Measurements from ENCODE around the gene VN1R5.
"Not testable (repeated sequence)": the region's sequence is repeated elsewhere in the genome, so short reads cannot be mapped to it uniquely, and the experiment has no call there.

The VN1R5 gene

DNA sequence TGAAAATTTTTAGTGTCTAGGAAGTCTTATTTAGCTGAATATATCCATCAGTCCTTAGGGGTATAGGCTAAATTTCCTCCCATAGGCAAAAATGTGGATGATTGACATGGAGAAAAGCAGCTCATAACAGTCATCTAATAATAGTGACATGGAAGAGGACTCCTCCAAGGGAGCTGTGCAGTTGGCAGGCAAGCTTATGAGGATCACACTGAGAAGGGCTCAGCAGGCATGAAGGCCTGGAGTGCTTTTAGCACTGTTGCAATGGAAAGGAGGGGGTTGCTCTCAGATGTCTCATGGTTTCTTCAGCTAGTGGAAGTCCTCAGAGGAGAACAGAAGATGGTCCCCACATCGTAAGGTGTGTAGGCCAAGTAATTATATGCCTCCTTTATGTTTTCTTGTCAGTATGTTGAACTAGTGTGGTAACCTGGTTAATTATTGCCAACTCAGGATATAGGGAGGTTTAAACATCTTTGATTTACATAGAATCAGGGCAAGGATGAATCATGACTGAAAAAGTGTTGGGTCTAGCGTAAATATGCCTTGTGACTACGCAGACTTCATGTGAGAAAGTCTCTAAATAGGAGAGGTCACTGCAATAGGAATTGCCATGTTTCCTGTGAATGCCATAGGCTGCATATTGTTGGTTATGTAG lies 18.9 kb downstream of the VN1R5 start:
- DNase-seq: no peak

DNA sequence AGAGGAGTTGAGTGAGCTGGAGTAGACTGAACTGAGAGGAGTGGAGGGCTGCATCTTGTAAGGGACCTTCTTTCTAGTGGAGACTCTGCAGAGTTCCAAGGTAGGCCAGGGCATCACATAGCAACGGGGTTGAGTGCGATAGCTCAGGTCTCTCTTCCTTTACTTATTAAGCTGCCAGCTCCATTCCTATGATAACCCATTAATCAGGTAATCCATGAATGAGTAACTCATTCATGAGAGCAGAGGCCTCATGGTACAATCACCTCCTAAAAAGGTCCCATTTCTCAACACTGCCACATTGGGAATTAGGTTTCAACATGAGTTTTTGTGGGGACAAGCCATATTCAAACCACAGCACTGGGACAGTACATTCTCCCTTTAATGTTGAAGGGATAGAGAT lies 21.3 kb downstream of the VN1R5 start:
- DNase-seq: no peak

DNA sequence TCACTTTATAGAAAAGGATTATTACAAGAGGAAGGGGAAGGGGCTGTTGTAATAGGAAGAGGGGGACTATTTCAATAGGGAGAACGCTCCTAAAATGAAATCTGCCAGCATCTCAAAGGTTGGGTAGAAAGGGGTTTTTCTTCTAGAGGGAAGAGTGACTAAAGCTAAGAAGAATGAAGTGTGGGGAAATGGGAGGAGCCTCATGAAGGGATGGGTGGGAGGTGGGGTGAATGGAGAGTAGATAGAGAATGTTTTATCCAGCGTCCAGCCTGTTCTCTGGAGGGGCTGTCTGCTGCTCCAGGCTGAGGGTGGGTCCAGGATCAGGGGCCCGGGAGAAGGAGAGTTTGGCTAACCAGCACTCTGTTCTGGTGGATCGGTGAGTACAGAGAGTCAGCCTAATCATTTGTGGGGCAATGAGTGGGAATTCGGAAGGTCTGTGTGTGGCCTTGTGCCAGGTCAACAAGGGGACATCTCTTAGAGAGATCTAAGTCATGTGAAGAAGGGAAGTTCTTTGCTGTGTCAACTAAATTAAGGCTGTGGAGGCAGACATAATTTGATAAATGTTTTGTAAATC lies 25.2 kb downstream of the VN1R5 start:
- DNase-seq: no peak

DNA sequence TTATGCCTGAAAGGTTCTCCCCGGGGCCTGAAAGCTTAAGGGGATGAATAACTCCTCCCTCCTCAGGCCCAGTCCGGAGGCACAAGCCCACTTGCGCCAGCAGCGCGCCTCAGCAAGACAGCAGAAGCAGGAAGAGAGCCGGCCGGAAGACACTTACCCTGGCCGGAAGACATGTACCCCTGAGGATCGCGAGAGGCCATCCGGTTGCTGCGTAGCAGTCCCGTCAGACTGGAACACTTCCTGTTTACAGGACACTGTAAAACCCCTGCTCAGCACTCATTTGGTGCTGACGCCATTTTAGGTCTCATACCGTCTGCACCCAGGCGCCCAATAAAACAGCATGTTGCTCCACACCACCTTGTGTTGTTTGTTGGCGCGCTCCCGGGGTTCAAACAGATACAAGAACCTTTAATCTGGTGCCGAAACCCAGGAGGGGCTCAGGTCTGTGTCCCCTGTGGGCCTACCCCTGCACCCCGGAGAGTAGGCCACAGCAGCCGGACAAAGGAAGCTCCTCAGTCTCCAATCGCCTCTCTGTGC lies 30.3 kb downstream of the VN1R5 start:
- DNase-seq: no peak

DNA sequence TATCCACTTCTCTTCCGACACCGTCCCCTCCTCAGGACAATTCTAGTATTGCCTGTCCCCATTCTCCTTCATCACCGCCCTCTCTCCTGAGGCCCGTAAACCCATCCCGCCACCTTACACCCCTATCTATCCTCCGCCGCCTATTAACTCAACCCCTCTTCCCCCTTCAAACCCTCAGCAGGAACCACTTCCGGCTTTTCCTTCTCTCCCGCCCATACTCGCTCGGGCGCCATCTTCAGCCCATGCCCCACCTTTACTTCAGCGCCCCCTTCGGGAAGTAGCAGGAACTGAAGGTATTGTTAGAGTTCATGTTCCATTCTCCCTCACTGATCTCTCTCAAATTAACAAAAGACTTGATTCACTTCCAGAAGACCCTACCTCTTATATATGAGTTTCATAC lies 31.6 kb downstream of the VN1R5 start:
- DNase-seq: no peak

DNA sequence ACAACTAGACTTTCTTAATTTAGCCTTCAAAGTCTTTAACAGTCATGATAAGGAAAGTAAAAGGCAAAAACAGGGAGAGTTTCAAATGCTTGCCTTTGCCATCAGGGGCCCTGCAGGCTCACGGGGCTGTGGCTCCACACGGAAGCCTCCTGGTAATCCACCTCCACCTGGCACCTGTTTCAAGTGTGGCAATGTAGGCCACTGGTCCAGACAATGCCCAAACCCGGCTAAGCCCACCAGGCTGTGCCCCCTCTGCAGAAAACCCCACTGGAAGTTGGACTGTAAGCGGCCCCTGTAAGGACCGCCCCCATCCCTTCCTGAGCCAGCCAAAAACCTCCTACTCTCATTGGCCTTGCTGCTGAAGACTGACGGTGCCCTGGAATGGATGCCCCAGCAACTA lies 32.5 kb downstream of the VN1R5 start:
- no peak for DNase-seq

DNA sequence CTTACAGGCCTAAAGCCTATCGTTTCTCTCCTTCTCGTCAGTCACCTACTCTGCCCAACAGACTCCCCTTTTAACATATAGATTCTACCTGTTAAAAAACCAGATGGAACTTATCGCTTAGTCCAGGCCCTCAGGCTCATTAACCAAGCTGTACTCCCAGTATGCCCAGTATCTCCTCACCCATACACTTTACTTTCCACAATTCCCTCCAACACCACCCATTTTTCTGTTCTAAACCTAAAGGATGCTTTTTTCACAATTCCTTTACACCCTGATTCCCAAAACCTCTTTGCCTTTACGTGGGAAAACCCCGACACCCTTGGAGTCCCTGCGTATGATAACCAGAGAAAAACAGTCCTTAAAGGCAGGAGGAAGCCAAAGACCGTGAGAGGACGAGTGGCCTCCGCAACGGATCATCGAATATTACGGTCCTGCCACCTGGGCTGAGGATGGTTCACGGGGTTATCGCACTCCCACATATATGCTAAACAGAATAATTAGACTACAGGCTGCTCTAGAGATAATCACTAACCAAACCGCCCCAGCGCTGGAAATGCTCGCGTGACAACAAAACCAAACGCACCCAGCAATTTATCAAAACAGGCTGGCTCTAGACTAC lies 33.5 kb downstream of the VN1R5 start:
- not testable (repeated sequence) for DNase-seq

DNA sequence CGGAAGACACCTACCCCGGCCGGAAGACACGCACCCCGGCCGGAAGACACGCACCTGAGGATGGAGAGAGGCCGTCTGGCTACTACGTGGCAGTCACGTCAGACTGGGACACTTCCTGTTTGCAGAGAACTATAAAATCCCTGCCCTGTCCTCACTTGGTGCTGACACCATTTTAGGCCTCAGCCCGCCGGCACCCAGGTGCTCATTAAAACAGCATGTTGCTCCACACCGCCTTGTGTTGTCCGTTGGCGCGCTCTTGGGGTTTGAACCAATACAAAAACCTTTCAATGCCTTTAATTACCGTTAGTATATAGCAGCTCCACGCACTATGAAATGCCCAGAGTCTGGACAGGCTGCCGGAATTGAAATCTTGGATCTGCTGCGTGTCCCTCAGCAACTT lies 34.7 kb downstream of the VN1R5 start:
- no peak for DNase-seq

DNA sequence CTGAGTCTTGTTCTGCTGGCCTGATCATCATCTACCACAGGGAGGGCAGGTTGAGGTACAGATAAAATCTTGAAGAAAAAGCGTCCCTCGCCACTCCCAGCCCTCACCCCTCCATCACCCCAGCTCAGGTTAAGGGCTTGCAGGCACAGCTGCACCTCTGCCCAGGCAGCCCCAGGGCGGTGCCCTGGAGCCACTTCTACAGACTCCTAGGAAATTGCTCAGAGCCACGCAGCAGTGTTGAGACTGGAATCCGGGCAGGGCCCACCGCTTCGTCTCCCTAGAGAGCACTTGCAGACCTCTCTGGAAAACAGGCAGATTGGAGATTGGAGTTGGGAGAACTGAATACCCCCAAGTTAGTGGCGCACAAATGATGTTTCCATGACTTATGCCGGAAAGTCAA lies 35.3 kb downstream of the VN1R5 start:
- DNase-seq: no peak

DNA sequence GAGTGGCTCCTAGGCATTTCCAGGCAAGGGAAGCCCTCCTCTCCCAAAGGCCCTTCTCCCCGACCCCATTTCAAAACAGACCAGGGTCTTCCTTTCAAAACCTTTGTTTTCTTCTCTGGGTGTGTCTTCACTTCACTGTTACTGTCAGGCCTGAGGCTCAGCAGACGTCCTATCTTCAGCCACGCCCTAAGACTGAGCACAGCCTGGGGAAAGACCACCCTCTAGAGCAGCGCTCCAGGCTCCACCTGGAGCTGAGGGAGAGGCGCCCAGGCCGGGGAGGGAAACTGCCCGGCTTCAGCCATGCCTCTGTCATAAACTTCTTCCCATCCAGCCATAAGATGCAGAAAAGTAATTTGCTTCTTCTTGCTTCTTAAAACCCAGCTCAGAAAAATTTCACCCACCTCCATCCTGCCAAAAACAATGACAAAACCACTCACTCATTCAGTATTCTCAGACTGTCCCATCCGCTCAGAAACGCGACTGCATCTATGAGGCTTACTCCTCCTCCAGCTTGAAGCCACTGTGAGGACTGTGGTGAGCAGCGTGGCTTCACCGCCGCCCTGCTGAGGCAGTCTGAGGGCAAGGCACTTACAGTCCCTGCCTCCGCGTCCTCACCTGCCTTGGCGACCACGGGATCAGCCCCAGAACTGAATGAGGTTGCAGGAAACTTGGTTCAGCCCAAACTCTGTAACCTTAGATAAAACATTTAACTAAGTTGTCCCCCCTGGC lies 36.1 kb downstream of the VN1R5 start:
- DNase-seq: no peak

DNA sequence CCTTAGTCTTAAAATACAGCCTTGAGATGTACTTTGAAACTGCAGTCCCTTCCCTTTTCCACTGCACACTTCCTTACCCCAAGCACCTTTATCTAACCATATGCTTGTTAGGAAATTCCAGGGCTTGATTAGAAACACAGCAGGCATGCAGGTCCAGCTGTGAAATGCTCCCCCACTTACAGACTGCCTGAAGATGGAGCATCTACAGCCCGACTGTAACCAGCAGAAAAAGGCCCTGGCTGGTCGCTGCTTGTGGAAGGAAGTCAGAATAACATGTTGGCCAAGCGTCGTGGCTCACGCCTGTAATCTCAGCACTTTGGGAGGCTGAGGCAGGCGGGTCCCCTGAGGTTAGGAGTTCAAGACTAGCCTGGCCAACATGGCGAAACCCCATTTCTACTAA lies 37.2 kb downstream of the VN1R5 start:
- no peak for DNase-seq

DNA sequence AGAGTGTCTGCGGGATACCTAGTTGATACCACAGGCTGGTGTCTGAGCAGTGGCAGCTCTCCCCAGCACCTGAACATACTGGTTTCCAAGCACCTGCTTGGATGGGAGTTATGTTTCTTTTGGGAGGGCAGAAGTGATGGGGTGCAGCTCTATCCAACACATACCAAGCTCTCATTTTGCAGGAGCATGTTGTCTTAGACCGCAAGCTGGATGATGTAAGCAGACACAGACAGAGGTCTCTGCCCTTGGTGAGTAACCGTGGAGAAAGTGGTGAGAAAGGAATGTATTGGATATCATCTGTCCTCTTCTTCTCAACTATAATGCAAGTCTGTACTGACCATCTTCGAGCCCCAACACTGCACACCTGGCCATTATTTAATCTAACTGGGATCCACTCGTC lies 38.4 kb downstream of the VN1R5 start:
- no peak for DNase-seq

DNA sequence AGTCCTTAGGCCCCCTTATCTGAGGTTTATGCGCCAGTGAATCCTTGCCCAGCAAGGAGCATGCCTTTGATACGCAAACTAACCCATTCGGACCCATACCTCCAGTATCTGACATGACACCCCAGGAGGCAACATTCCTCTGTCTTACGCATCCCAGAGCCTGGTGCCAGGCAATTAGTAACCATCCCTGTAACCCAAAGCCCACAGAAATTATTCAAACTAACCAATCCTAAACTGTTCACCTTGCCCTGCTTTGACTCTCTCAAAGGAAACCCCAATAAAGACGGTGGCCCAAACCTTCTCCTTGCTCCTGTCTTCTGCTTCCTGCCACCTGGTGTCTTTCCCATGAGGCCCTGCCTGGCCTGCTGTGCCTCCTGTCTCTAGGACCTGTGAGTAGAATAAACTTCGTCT lies 39.4 kb downstream of the VN1R5 start:
- no peak for DNase-seq

DNA sequence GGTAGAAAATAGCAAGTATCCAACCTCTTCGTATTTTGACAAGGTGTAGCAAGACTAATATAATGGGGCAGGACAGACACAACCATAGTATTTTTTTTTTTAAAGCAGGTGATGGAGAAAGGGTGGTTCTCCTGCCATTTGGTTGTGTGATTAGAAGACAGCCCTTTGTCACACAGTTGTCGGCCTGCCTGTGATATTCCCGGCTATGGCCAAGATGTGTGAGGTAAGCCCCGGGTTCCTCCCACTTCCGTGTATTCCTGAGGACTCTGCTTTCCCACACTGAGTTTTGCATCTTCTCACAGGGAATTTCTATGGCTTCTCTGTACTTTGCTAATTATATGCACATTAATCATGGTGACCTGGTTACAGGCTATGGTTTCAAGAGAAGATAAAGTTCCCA lies 39.9 kb downstream of the VN1R5 start:
- no peak for DNase-seq

DNA sequence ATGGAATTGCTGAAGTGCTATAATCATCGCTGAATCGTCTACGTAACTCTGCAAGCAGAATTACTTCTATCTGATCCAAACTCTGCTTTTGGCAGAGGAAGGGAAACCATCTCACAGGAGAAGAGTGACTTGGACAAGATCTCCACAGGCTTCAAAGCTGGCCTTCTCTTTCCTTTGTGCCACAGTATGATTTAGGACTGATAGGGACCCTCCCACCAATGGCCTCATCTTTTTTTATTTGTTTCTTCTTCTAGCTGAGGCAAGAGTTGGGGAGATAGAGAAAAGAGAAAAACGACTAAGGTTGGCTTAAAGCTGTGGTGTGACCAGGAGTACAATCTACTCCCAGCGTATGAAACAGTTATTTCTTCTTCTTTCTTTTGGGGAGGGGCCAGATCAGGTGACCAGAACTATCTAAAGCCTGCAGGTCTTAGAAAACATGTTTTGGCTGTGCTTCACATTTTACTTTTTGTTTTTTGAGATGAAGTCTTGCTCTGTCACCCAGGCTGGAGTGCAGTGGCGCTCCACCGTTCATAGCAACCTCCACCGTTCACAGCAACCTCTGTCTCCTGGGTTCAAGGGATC lies 40.8 kb downstream of the VN1R5 start:
- no peak for DNase-seq

DNA sequence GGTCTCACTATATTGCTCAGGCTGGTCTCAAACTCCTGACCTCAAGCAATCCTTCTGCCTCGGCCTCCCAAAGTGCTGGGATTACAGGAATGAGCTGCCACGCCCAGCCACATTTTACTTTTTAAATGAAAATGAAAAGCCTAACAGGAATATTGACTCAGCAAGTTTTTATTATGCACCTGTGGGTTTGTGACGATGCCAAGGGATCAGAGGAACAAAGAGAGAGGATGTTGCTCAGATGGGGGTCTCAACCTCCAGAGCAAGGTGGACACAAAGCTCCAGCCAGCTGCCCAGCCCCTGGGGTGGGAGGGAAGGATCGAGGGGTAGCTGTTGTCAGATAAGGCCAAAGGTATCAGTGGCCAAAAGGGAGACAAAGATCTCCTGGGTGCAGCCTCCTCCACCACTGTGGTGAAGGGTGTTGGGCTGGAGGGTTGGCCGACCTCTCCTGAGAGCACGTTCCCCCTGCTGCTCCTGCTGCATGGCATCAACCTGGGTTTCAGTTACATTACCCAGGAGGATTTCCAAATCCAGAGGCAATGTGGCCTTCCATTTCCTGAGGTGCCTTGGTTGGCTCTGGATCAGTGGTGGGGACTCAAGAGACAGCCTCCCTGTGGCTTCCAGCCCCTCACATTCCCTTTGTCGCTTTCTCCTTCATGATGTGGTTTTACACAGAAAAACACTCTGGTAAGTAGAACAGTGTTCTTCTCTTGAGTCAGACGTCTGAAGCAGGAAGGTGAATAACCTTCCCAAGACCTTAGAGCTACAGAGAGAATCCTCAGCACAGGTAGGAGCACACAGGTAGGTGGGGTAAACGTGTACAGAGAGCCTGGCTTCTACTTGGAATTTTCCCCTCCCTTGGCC lies 41.6 kb downstream of the VN1R5 start:
- no peak for DNase-seq

DNA sequence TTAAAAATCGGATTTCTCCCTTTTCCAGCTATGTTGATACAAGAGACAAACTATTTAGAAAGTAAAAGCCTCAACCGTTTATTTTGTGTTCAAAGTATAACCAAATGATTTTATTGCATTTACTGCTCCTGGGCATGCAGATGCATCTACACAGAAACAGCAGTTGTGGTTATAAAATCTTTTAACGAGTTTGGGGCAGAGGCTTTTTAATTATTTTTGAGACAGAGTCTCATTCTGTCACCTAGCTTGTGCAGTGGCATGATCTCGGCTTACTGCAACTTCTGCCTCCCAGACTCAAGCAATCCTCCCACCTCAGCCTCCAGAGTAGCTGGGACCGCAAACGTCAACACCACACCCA lies 42.2 kb downstream of the VN1R5 start:
- no peak for DNase-seq

DNA sequence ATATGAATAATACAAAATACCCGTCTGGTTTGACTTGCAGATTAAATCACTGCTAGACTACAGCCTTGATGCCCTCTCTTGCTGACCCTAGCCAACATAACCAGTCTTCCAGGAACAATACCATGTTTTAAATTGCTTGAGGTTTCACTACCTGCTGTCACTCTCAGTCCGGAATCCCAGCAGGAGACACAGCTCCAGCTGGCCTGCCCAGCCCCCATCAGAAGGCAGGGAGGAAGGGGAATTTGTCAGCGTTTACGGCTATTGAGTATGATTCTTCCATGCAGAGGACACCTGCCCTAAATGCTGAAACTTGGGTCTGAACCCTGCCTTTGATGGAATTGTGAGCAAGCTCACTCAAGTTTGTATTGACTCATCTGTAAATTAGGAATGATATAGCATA lies 42.8 kb downstream of the VN1R5 start:
- DNase-seq: no peak

DNA sequence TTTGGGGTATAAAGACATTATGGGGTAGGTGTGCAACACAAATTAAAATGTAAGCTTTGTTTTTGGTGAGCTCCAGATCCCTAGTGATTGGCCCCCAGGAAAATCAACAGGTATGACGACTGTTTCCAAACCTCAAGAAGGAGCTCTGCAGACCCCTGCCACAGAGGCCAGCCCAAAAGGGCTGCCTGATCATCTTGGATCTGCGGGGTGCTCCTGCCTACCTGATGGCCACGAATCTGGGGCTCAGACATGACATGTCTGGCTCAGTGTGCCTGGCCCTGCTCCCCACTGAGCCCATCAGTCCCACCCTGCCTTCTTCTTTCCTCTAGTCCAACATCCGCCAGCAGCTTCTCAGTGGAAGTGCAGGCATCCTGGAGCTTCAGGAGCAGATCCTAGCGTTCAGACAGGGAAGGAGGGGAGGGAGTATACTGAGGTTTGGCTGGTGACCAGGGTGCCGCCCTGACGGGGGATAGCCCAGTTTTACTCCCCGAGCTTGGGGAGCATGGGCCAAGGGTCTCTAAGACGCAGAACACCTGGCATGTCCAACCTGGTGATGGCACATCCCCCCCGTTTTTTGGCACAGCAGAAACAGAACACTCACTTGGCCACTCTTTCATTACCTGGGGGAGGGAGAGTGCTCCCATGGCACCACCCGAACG lies 44.0 kb downstream of the VN1R5 start:
- no peak for DNase-seq

DNA sequence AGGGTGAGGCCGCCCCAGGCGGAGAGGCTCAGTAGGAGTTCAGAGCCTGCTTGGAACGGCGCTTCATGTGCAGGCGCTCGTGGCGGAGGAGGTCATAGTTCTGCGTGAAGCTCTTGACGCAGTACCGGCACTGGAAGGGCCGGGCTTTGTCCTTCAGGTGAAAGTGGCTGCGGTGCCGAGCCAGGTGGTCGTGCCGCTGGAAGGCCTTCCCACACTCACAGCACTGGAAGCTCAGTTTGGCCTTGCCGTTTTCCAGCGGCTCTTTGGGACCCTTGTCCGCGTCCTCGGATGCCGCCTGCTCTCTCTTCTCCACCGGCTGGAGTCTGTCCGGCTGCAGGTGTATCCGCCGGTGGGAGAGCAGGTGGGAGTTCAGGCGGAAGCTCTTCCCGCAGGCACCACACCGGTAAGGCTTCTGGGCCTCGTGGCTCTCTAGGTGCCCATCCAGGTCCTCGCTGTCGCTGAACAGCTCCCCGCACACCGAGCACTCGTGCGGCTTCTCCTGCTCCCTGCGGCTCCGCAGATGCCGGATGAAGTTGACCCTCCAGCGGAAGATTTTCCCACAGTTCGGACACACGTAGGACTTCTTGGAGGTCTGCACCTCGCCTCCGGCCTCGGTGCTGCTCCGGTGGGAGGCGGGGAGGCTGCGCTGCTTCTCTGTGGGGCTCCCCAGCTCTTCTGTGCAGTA lies 44.8 kb downstream of the VN1R5 start:
- no peak for DNase-seq

DNA sequence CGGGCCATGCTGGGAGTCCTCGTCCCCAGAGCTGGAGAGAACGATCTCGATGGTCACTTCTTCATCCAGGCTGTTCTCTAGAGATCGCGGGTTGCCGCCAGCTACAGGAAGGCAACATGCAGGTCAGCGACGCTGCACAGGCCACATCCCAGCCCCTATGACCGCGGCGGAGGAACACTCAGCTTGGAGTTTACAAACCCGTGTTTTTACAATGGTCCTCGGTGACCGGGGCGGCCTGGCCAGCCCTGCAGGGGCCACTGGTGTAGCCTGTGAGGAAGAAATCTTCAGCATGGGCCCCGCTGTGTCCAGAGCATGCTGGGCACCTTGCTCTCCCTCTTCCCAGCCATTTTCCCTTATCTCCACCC lies 45.3 kb downstream of the VN1R5 start:
- DNase-seq: no peak

DNA sequence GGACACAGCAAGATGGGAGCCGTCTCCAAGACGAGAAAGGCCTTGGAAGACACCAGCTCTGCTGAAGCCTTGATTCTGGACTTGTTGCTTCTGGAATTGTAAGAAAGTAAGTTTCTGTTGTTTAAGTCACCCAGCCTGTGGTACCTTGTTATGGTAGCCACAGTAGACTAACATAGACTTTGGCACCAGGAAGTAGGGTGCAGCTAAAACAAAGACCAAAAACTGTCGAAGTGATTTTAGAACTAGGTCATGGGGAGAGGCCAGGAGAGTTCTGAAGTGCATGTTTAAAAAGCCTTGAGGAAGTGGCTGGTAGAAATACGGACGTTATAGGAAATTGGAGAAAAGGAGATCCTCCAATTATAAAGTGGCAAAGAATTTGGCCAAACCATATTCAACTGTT lies 47.3 kb downstream of the VN1R5 start:
- no peak for DNase-seq

Measured in AML-193 (cell line).